ENCODE data around the gene SEL1L3. TPM values are rescaled to one million over a fixed set of nuclear protein-coding genes. Genes with fewer than 3 reads are reported as not detected.
A peak's percentile ranks its signal among the peaks of the same experiment; 100 is the strongest.

SEL1L3 gene
- total RNA-seq, 2 experiments from 2014 or later: 88.3 to 91.3 TPM

DNA sequence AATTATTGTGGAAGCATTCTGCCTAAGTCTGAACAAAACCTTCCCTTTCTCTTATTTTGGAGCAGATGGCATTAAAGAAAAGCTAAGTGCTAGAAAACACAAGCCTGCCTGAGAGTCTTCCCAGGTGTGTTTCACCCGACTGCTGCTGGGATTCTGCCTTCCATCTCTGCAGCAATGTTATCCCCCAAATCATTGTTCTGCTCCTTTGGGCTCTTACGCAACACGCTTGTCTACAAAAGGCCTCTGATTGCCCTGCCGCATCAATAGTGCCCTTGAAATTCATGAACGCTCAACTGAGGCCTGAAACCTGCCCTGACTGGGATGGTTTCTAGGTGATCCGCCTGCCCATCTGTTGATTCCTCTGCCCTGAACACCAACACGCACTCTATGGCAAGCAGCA is 80.3 kb downstream of the SEL1L3 start:
- Mint-ChIP-seq H3K4me3 (no peak overlapping the region), H3K4me1 (peaks cover 6% of the 10 kb centered on the region), H3K36me3 (ENCODE audit: low read depth) (peaks cover 79% of the 10 kb centered on the region), H3K9me3 (no peaks in the 10 kb centered on the region), H3K27me3 (no peaks in the 10 kb centered on the region), H3K27ac (no peak overlapping the region)
- POLR2A ChIA-PET: no interaction called here
- no peak for DNase-seq
- CTCF ChIA-PET: interaction anchor here (1.4 kb wide), 1 partner anchor 14 kb away, joined by 4 read pairs; no protein-coding TSS in a partner anchor

- DNase-seq: no peak
- POLR2A ChIA-PET: no interaction called here
- H3K4me1 Mint-ChIP-seq: no peaks in the 10 kb centered on the region
- CTCF ChIA-PET: no interaction called here
- H3K9me3 Mint-ChIP-seq: no peaks in the 10 kb centered on the region
- H3K36me3 Mint-ChIP-seq (ENCODE audit: low read depth): peaks cover 81% of the 10 kb centered on the region
- no peak overlapping the region for H3K27ac Mint-ChIP-seq
- no peaks in the 10 kb centered on the region for H3K27me3 Mint-ChIP-seq
- no peak overlapping the region for H3K4me3 Mint-ChIP-seq
These were observed 83.8 kb downstream of the SEL1L3 start for GRCh38 chr4:25779021-25779420.

DNA sequence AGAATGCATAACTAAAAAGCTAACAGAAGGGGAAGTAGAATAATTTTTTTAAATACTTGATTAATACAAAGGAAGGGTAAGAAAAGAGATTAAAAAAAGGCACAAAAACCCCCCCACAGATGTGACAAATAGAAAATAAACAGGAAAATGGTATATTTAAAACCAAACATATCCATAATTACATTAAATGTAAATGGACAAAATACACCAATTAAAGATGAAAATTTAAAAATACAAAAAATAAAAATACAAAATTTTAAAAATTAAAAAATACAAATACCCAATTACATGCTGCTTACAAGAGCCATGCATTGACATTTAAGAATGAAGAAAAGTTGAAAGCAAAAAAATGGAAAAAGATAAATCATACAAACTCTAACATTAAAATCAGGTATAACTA is 86.0 kb downstream of the SEL1L3 start:
- Mint-ChIP-seq H3K9me3 (no peaks in the 10 kb centered on the region), H3K4me1 (no peaks in the 10 kb centered on the region), H3K36me3 (ENCODE audit: low read depth) (peaks cover 74% of the 10 kb centered on the region), H3K4me3 (no peak overlapping the region), H3K27ac (no peak overlapping the region), H3K27me3 (no peaks in the 10 kb centered on the region)
- CTCF ChIA-PET: interaction anchor here (0.5 to 0.7 kb wide), 2 partner anchors 9 to 35 kb away, joined by 3 to 4 read pairs; no protein-coding TSS in a partner anchor
- DNase-seq: no peak
- POLR2A ChIA-PET: no interaction called here

DNA sequence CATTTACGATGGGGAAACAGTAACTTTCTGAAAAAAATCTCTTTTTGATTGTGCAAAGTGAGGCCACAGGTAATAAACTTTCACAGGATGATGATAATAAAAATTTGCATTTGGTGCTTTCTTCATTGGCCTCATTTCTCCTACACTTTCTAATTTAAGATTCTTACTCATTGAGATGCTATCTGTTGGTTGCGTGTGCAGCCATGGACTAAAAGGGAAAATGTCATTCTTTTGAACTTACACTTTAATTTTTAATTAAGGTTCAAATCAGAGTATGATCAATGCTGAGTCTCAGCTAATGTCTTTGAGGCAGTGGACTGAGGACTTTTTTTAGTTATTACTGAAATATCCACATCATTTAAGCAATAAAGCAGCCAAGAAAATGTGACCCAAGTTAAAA is 87.6 kb downstream of the SEL1L3 start:
- CTCF ChIA-PET: no interaction called here
- H3K36me3 Mint-ChIP-seq (ENCODE audit: low read depth): peaks cover 71% of the 10 kb centered on the region

GRCh38 chr4:25773358-25773757 is 89.4 kb downstream of the SEL1L3 start:
- DNase-seq: no peak
- ChIA-PET POLR2A (no interaction called here), CTCF (no interaction called here)
- H3K36me3 Mint-ChIP-seq (ENCODE audit: low read depth): peaks cover 56% of the 10 kb centered on the region
- no peaks in the 10 kb centered on the region for H3K9me3 Mint-ChIP-seq
- no peaks in the 10 kb centered on the region for H3K4me1 Mint-ChIP-seq
- no peaks in the 10 kb centered on the region for H3K27me3 Mint-ChIP-seq
- H3K4me3 Mint-ChIP-seq: no peak overlapping the region
- no peak overlapping the region for H3K27ac Mint-ChIP-seq

More for the DNA sequence above, 87.6 kb downstream of the SEL1L3 start:
- Mint-ChIP-seq H3K27ac (no peak overlapping the region), H3K27me3 (no peaks in the 10 kb centered on the region), H3K4me3 (no peak overlapping the region), H3K4me1 (no peaks in the 10 kb centered on the region), H3K9me3 (no peaks in the 10 kb centered on the region)
- no peak for DNase-seq
- POLR2A ChIA-PET: no interaction called here

DNA sequence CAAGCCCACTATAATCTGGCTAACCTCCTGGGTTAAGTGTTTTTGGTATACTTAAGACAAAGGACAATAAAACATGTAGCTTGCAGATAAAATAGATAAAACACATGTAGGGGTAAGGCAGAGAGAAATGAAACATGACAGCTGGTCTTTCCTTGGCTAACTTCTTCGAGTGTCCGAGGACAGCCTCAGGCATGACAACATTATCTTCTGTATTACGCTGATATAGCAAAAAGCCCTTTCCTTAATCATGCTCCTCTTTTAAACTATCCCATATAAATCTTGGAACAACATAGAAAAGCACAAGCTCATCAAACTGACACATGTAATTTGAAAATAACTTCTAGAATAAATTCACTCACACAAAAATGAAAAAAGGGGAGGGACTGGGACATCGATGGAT is 91.1 kb downstream of the SEL1L3 start:
- no peaks in the 10 kb centered on the region for H3K4me1 Mint-ChIP-seq
- POLR2A ChIA-PET: no interaction called here
- CTCF ChIA-PET: interaction anchor here (0.7 to 1.6 kb wide), 2 partner anchors 10 to 331 kb away, joined by 4 read pairs; no protein-coding TSS in a partner anchor
- no peak overlapping the region for H3K4me3 Mint-ChIP-seq
- DNase-seq: no peak
- peaks cover 46% of the 10 kb centered on the region for H3K36me3 Mint-ChIP-seq (ENCODE audit: low read depth)
- no peaks in the 10 kb centered on the region for H3K9me3 Mint-ChIP-seq
- no peak overlapping the region for H3K27ac Mint-ChIP-seq
- H3K27me3 Mint-ChIP-seq: no peaks in the 10 kb centered on the region

GRCh38 chr4:25770847-25771246 is 91.9 kb downstream of the SEL1L3 start:
- POLR2A ChIA-PET: no interaction called here
- CTCF ChIA-PET: interaction anchor here (0.7 to 1.6 kb wide), 2 partner anchors 9 to 330 kb away, joined by 4 read pairs; no protein-coding TSS in a partner anchor
- H3K27ac Mint-ChIP-seq: no peak overlapping the region
- peaks cover 50% of the 10 kb centered on the region for H3K36me3 Mint-ChIP-seq (ENCODE audit: low read depth)
- no peak for DNase-seq
- no peaks in the 10 kb centered on the region for H3K27me3 Mint-ChIP-seq
- no peaks in the 10 kb centered on the region for H3K4me1 Mint-ChIP-seq
- H3K9me3 Mint-ChIP-seq: no peaks in the 10 kb centered on the region
- no peak overlapping the region for H3K4me3 Mint-ChIP-seq

DNA sequence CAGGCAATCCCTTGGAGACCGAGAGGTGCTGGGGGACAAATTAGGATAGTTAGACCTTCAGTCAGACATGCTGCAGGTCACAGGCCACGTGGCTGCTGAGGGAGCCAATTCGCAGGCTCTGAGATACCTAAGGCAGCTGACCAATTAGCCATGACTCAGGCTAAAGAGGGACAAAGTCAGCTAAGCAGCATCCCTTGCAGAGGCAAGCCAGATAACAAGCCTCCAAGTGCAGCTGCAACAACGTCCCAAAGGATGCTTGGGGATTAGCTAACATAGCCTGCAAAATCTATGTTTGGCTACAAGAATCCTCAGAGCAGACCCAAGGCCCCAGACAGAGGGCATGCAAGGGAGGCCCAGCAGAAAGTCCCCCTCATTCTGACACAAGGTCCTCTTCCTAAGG is 93.5 kb downstream of the SEL1L3 start:
- ChIA-PET CTCF (interaction anchor here (0.6 to 2.7 kb wide), 3 partner anchors 13 to 329 kb away, joined by 3 to 12 read pairs (median 4); no protein-coding TSS in a partner anchor), POLR2A (interaction anchor here (0.7 kb wide), 1 partner anchor 63 kb away, joined by 3 read pairs; no protein-coding TSS in a partner anchor)
- Mint-ChIP-seq H3K27me3 (no peaks in the 10 kb centered on the region), H3K27ac (no peak overlapping the region), H3K9me3 (no peaks in the 10 kb centered on the region), H3K4me3 (no peak overlapping the region), H3K4me1 (no peaks in the 10 kb centered on the region), H3K36me3 (ENCODE audit: low read depth) (peaks cover 48% of the 10 kb centered on the region)
- DNase-seq: no peak

DNA sequence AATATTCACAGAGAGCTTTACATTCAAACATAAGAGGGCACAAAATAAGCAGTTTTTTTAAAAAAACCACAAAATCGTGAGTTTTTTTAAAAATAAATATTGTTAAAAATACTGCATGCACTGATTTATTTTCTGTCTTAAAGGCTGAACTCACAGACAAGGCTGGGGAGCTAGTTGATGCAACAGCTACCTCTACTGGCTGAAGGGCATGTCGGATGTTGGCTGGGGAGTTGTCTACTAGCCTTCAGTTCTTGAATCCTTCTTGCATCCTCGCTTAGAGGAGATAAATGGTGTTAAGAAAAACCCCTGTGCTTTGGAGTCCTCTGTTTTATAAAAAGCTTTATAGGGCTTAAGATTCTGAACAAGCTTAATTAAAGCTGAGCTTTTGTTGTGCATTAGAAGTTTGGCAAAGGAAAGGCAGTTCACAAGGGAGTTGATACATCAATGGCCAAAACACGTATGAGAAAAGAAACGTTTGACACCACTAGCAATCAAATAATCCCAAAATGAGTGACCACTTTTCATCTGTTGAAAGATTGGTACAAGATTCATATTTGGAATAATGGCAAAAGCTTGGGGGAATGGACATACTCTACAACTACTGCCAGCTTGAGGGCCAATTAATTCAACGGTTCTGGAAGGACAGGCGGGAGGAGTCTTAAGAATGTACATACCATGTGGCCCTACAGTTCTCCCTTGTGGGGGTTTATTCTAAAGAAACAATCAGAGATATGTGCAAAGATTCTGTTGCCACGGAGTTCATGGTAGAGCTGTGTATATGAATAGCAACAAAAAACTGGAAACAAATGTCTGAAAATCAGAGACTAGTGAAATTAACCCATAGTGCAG is 94.7 kb downstream of the SEL1L3 start:
- H3K36me3 Mint-ChIP-seq (ENCODE audit: low read depth): peaks cover 48% of the 10 kb centered on the region
- ChIA-PET POLR2A (interaction anchor here (0.7 kb wide), 1 partner anchor 64 kb away, joined by 3 read pairs; no protein-coding TSS in a partner anchor), CTCF (interaction anchor here (0.7 to 2.7 kb wide), 6 partner anchors 8 to 328 kb away, joined by 3 to 12 read pairs (median 4); no protein-coding TSS in a partner anchor)
- H3K4me1 Mint-ChIP-seq: no peaks in the 10 kb centered on the region
- H3K9me3 Mint-ChIP-seq: no peaks in the 10 kb centered on the region
- peak; percentile 17 for DNase-seq
- H3K27ac Mint-ChIP-seq: no peak overlapping the region
- H3K27me3 Mint-ChIP-seq: no peaks in the 10 kb centered on the region
- H3K4me3 Mint-ChIP-seq: no peak overlapping the region

DNA sequence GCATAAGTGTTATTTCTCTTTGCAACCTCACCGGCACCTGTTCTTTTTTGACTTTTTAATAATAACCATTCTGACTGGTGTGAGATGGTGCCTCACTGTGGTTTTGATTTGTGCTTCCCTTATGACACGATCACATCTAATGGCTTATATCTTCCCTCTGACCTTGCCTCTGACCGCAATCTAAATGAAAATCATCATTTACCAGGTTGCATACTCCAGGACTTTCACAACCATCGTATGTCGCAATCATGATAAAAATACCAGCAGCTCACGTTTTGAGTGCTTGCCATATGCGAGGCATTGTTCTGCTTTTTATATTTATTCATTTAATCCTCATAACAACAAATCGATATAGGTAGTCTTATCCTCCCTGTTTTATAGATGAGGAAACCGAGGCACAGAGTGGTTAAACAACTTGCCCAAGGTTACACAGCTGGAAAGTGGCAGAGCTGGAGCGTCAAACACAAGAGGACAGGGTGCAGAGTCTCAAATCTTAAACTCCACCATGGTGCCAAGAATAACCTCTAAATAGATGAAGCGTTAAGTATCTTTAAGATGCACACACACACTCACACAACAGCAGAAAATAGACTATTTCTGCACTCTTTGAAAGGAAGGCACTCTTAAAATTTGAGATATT is 102.2 kb downstream of the SEL1L3 start:
- POLR2A ChIA-PET: no interaction called here
- H3K4me1 Mint-ChIP-seq: no peaks in the 10 kb centered on the region
- CTCF ChIA-PET: no interaction called here
- no peak for DNase-seq
- peaks cover 74% of the 10 kb centered on the region for H3K36me3 Mint-ChIP-seq (ENCODE audit: low read depth)
- H3K4me3 Mint-ChIP-seq: no peak overlapping the region
- H3K9me3 Mint-ChIP-seq: no peaks in the 10 kb centered on the region
- H3K27ac Mint-ChIP-seq: no peak overlapping the region
- no peaks in the 10 kb centered on the region for H3K27me3 Mint-ChIP-seq

GRCh38 chr4:25760048-25760447 is 102.7 kb downstream of the SEL1L3 start:
- no peaks in the 10 kb centered on the region for H3K4me1 Mint-ChIP-seq
- ChIA-PET CTCF (no interaction called here), POLR2A (no interaction called here)
- peaks cover 73% of the 10 kb centered on the region for H3K36me3 Mint-ChIP-seq (ENCODE audit: low read depth)
- no peak overlapping the region for H3K4me3 Mint-ChIP-seq
- no peaks in the 10 kb centered on the region for H3K9me3 Mint-ChIP-seq
- DNase-seq: no peak
- no peak overlapping the region for H3K27ac Mint-ChIP-seq
- H3K27me3 Mint-ChIP-seq: no peaks in the 10 kb centered on the region

DNA sequence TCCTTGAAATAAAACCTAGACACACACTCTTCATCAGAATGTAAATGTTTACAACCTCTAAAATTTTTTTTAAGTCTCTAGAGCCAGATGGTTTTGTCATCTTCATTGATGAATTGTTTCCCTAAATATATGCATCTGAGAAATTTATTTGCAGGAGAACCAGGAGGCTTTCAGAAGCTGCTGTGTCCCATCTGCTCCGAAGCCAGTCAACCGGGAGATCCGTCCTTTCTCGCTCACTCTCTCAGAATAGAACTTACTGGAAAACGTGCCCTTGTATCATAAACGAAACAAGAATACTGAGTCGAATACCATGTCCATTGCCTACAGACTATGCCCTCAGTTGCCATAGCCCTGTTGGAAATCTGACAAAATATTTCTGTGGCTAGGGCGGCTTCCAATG is 103.7 kb downstream of the SEL1L3 start:
- Mint-ChIP-seq H3K4me3 (no peak overlapping the region), H3K27ac (no peak overlapping the region), H3K27me3 (no peaks in the 10 kb centered on the region), H3K9me3 (no peaks in the 10 kb centered on the region), H3K36me3 (ENCODE audit: low read depth) (peaks cover 70% of the 10 kb centered on the region), H3K4me1 (no peaks in the 10 kb centered on the region)
- DNase-seq: no peak
- ChIA-PET POLR2A (no interaction called here), CTCF (no interaction called here)

GRCh38 chr4:25757452-25757851 is 105.3 kb downstream of the SEL1L3 start:
- no peak for DNase-seq
- no peaks in the 10 kb centered on the region for H3K27me3 Mint-ChIP-seq
- CTCF ChIA-PET: interaction anchor here (3.1 kb wide), 1 partner anchor 11 kb away, joined by 12 read pairs; no protein-coding TSS in a partner anchor
- POLR2A ChIA-PET: no interaction called here
- H3K36me3 Mint-ChIP-seq (ENCODE audit: low read depth): peaks cover 66% of the 10 kb centered on the region
- H3K27ac Mint-ChIP-seq: no peak overlapping the region
- no peak overlapping the region for H3K4me3 Mint-ChIP-seq
- H3K4me1 Mint-ChIP-seq: no peaks in the 10 kb centered on the region
- H3K9me3 Mint-ChIP-seq: no peaks in the 10 kb centered on the region

All from activated CD4-positive, alpha-beta memory T cell treated with anti-CD3 and anti-CD28 coated beads, Interleukin-2, amount 10 ng/mL, durations not matched to agents 7 days and 5 days (primary cell).